HG02884 (cell line): ENCODE results near the gene RPUSD3.

Experiments
- ATAC-seq: cut with Tn5 transposase; IDR thresholded peaks from one replicate; pipeline ENCODE4 v1.9.1; 2021; ENCODE audit warnings: mild to moderate bottlenecking, moderate library complexity; ENCODE audit not compliant: unreplicated experiment

Gene RPUSD3

GRCh38 chr3:9834520-9835380 is 9.1 kb downstream of the RPUSD3 start:
- no peak for ATAC-seq

DNA sequence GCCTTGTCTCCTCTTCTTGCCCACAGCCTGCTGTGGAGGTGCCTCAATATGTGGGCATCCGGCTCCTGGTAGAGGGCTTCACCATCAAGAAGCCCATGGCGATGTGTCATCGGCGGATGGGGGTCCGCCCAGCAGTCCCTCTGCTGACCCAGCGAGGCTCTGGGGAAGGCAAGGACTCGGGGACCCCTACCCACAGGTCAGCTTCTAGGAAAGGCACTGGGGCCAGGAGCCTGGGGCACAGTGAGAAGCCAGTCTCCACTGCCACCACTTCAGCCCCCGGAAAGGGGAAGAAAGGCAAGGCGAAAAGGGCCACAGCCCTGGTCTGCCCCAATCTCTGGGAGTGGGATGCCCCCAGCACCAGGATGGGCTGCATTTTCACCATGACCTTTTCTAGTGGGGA is 10.7 kb downstream of the RPUSD3 start:
- ATAC-seq = no peak

GRCh38 chr3:9831253-9831652 is 12.6 kb downstream of the RPUSD3 start:
- no peak for ATAC-seq

DNA sequence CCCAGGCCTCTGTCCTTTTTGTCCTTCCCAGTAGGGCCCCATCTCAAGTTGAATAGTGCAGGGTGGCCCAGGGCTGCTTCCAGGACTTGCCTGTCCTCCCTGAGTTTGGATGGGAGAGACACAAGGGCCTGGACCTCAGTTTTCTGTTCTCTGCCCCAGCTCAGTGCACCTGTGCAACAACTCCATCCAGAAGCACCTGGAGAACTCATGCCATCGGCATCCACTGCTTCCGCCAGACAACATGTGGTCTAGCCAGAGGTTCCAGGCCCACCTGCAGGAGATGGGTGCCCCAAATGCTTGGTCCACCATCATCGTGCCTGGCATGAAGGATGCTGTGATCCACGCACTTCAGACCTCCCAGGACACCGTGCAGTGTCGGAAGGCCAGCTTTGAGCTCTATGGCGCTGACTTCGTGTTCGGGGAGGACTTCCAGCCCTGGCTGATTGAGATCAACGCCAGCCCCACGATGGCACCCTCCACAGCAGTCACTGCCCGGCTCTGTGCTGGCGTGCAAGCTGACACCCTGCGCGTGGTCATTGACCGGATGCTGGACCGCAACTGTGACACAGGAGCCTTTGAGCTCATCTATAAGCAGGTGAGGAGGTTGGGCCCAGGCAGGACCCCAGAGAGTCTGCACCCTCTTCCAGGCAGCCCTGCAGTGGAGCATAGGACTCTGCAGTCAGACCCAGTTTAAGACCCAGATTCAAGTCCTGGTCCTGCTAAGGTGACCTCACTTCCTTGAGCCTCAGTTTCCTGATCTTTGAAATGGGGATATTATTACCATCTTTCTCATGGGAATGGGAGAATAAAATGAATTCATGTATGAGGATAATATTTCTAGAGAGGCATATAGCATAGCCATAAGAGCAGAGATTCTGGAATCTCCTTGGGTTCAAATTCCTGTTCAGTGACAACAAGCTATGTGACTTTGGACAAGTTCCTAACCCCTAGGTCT is 14.7 kb downstream of the RPUSD3 start:
- no peak for ATAC-seq

- no peak for ATAC-seq
Measured at GRCh38 chr3:9826815-9827573, 16.8 kb downstream of the RPUSD3 start.

DNA sequence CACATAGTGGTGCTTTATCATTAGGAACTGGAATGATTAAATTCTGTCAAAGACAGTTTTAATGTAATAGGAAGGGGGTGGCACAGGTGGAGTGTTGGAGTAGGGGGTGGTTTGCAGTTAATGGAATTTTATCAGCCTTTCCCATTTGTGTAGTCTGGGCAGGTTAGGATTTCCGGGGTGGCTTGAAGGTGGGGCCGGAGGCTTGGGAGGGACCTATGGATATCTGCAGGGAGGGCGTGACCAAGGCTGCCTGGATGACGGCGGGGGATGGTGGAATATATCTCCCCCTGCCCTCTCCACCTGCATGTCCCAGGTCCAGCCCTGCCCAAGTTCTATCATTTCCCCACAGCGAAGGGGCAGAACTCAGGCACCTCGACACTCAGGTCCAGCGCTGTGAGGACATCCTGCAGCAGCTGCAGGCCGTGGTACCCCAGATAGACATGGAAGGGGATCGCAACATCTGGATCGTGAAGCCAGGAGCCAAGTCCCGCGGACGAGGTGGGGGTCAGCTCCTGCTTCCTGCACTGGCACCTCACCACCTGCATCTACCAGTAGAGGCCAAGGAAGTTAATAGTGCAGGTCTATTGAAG is 18.3 kb downstream of the RPUSD3 start:
- no peak for ATAC-seq

DNA sequence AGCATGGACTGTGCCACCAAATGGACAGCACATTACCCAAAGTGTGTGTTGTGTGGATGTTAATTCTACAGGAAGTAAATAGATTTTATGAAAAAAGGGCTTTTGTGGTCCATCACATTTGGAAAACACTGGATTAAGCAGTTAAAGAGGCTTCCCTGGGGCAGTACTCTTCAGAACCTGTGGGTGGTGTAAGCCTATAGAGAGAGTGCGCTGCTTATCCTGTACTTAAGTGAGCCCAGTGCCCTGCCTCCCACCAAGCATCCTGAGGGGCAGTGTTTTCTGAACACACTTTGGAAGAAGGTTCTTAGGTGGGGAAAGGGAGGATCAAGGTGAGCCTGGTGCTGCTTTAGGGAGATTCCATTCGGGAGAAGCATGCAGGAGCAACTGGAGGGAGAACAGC is 22.9 kb downstream of the RPUSD3 start:
- ATAC-seq = no peak

GRCh38 chr3:9820543-9820942 is 23.3 kb downstream of the RPUSD3 start:
- ATAC-seq = no peak

GRCh38 chr3:9818666-9819335 is 25.0 kb downstream of the RPUSD3 start:
- ATAC-seq = no peak

DNA sequence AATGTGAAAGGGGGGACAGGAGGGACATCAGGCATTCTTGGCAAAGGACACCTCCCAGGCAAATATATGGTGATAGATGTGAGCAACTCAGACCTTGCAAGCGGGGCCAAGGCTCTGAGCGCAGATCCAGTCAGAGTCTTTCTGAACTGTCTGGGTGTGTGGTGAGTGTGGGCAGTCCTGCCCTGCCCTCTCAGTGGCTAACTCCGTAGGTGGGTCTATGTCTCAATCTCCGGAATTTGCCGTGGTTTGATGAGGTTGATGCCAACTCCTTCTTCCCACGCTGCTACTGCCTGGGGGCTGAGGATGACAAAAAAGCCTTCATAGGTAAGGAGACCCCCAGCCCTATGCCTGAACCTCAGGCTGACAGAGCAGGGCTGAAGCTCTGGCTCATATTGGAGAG is 26.4 kb downstream of the RPUSD3 start:
- ATAC-seq = no peak

- no peak for ATAC-seq
Measured at GRCh38 chr3:9815986-9816385, 27.8 kb downstream of the RPUSD3 start.

- ATAC-seq = no peak
Measured at GRCh38 chr3:9812870-9813483, 30.8 kb downstream of the RPUSD3 start.

DNA sequence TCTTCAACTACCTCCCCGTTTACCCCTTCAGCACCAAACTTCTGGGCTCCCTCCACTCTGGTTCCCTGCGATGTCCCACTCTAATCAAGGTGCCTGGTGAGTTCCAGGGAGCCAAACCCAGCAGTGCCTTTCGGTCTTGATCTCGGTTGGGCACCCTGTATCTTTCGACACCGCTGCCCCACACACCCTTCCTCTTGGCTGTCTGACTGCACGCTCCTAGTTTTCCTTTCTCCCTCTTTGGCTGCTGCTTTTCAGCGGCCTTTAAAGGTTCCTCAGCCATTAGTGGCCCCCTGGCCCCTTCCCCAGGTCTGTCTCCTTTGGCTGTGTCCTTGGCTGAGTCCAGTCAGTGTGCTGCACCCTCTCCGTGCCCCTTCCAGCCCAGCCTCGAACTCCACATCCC is 33.0 kb downstream of the RPUSD3 start:
- ATAC-seq = no peak

DNA sequence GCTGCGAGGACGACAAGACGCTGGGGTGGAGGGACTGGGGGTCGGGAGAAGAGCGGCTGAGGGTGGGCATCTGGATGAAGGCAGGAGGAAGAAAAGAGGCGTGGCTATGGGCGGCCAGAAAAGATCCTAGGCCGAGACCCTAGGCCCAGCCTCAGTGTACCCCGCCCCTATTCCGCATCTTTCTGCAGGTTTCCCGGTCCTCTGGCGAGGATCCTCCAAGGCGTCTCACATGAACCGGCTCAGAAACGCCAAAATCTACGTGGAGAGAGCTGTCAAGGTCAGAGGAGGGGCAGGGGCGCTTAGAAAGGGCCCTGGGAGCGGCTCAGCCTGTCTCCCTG is 33.4 kb downstream of the RPUSD3 start:
- no peak for ATAC-seq

DNA sequence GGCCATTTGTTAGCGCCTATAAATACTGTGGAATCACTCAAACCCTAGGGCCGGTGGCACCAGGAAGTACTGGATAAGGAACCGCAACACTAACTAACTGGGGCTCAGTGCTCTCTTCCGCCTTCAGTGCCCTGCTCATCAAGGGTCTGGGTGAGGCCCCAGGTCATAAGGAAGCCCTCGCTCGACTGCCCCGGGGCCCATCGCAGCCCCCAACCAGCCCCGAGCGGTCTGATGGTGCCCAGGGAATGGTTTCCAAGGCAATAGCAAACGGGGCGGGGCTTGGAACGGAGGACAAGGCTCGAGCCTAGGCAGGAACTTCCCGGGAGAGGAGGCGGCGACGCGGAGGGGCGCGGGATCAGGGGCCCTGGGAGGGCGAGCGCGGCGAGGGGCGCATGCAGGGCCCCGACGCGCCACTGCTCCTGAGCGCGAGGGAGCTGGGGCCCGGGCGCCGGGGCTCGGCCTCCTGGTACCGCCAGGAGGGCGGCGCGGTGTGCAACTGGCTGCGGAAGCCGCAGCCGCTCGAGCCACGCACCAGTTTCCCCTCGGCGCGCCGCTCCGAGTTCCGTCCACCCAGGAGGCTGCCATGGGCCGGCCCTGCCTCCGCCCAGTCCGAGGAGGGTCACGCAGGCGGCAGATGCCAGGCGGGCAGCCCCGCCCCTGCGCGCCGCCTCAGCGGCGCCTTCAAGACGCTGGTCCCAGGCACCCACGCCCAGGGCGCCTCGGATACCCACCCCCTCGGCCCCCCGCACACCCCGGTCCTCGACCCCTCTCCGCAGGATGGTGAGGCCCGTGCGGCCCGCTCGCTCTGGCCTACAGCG is 34.0 kb downstream of the RPUSD3 start, which contains the start of gene TTLL3:
TTLL3 (plus strand) TSS at position 648 of the 818 bp plus-strand sequence. CDS start 400 bp downstream, outside the sequence.
- ATAC-seq = peak; percentile 35

DNA sequence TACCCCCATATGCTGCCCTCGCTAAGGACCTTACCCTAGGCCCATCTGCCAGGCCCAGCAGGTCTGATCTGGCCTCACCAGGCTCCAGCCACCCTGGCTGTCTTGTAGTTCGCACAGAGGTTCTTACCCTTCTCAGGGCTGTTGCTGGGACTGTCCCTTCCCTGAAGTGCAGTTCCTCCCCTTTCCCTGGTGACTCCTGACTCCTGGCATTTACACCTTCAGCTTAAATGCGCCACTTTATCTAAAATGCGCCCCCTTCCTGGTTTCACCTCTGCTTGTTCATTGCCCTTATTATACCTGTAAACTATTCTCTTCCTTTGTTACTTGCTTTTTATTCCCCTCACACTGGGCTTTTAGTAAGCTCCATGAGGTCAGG is 34.6 kb downstream of the RPUSD3 start:
- ATAC-seq = no peak

DNA sequence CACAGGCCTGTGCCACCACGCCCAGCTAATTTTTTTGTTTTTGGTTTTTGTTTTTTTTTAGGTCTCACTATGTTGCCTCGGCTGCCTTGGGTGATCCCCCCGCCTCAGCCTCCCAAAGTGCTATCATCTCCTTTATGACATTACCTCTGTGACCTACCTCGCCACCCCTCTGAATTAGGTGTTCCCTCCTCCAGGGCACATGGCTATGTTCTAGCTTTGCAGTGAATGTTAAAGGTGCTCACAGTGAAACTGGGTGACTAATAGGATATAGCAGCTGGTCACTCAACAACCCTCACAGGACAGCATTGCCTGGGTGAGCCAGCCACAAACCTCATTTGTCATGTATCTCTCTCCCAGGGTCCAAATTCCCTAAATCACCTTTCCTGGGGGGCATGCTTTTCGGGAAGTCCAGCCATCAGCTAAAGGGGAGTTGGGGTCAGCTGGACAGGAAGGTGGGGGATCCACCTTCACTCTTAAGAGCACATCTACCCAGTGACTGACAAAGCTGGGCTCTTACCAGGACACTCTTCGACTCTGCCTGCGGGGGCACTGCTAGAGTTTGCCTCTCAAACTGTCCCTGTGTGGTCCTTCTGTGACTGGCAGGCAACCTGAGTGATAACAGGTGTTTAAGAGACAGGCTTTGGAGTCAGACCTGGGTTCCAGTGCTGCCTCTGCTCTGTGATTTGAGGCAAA is 35.3 kb downstream of the RPUSD3 start:
- ATAC-seq = no peak

- ATAC-seq = no peak
Measured at GRCh38 chr3:9807981-9808344, 35.8 kb downstream of the RPUSD3 start.
